HFFc6 (cell line): Measurements from ENCODE around the gene PITX3. TPM values are rescaled to one million over a fixed set of nuclear protein-coding genes. Genes with fewer than 3 reads are reported as not detected.
A peak's percentile ranks its signal among the peaks of the same experiment; 100 is the strongest.
"Not testable (repeated sequence)": the region's sequence is repeated elsewhere in the genome, so short reads cannot be mapped to it uniquely, and the experiment has no call there.

ENCODE experiments used
- DNase-seq: peaks from one replicate; pipeline ENCODE4 v3.0.0-alpha.2; 2018
- H3K27ac Mint-ChIP-seq: 2 replicates; pipeline ENCODE4 v1.8.0; 2020; ENCODE audit warnings: mild to moderate bottlenecking, mixed read lengths
- H3K27me3 Mint-ChIP-seq: 2 replicates; pipeline ENCODE4 v1.8.0; 2021; ENCODE audit warnings: mild to moderate bottlenecking, moderate library complexity, mixed read lengths; ENCODE audit not compliant: insufficient read depth
- H3K36me3 Mint-ChIP-seq: 2 replicates; pipeline ENCODE4 v1.8.0; 2021; ENCODE audit warnings: low read depth, mixed read lengths
- H3K4me1 Mint-ChIP-seq: 2 replicates; pipeline ENCODE4 v1.8.0; 2020; ENCODE audit warnings: low read depth, mixed read lengths
- H3K4me3 Mint-ChIP-seq: 2 replicates; pipeline ENCODE4 v1.8.0; 2020; ENCODE audit warnings: mild to moderate bottlenecking, moderate library complexity, mixed read lengths
- H3K9me3 Mint-ChIP-seq: 2 replicates; pipeline ENCODE4 v1.8.0; 2020; ENCODE audit warnings: mild to moderate bottlenecking, mixed read lengths
- CTCF ChIP-seq: fragments of 200-600 bp; sonication (generic); IDR thresholded peaks from 2 replicates; pipeline ENCODE4 v1.5.0; 2021; ENCODE audit warnings: antibody characterized with exemption, mild to moderate bottlenecking
- total RNA-seq, 6 experiments: library from RNA; stranded (reverse); fragmentation: NEBNext Ultra II Directional; extraction: Animal tissue kit (Norgen Biotek cat#: 25700); gene quantifications; 2 replicates in 1 of 6; 3 replicates in 5 of 6; pipeline ENCODE4 v1.2.3, GENCODE V29; 2021

PITX3 gene
- total RNA-seq, 6 experiments from 2014 or later: 0.14 TPM; not detected in 5

GRCh38 chr10:102220612-102221011, 20.7 kb downstream of the PITX3 start:
- no peaks in the 10 kb centered on the region for H3K9me3 Mint-ChIP-seq
- no peaks in the 10 kb centered on the region for H3K36me3 Mint-ChIP-seq
- no peak for DNase-seq
- H3K27ac Mint-ChIP-seq: no peak overlapping the region
- H3K4me1 Mint-ChIP-seq: peaks cover 20% of the 10 kb centered on the region
- H3K27me3 Mint-ChIP-seq: peaks cover 21% of the 10 kb centered on the region
- TF ChIP-seq CTCF: no peak
- no peak overlapping the region for H3K4me3 Mint-ChIP-seq

GRCh38 chr10:102219370-102219769, 21.9 kb downstream of the PITX3 start:
- Mint-ChIP-seq H3K4me1 (peaks cover 12% of the 10 kb centered on the region), H3K27me3 (peaks cover 22% of the 10 kb centered on the region), H3K36me3 (no peaks in the 10 kb centered on the region), H3K4me3 (no peak overlapping the region), H3K27ac (no peak overlapping the region), H3K9me3 (no peaks in the 10 kb centered on the region)
- no peak for DNase-seq
- no peak for TF ChIP-seq CTCF

DNA sequence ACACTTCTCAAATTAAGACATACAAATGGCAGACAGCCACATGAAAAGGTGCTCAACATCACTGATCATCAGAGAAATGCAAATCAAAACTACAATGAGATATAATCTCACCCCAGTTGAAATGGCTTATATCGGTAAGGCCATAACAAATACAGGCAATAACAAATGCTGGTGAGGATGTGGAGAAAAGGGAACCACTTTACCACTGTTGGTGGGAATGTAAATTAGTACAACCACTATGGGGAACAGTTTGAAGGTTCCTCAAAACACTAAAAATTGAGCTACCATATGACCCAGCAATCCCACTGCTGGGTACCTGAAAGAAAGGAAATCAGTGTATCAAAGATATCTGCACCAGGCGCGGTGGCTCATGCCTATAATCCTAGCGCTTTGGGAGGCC, 27.7 kb downstream of the PITX3 start:
- not testable (repeated sequence) for H3K36me3 Mint-ChIP-seq, H3K4me3 Mint-ChIP-seq, H3K4me1 Mint-ChIP-seq, H3K27ac Mint-ChIP-seq, DNase-seq, H3K9me3 Mint-ChIP-seq, H3K27me3 Mint-ChIP-seq

DNA sequence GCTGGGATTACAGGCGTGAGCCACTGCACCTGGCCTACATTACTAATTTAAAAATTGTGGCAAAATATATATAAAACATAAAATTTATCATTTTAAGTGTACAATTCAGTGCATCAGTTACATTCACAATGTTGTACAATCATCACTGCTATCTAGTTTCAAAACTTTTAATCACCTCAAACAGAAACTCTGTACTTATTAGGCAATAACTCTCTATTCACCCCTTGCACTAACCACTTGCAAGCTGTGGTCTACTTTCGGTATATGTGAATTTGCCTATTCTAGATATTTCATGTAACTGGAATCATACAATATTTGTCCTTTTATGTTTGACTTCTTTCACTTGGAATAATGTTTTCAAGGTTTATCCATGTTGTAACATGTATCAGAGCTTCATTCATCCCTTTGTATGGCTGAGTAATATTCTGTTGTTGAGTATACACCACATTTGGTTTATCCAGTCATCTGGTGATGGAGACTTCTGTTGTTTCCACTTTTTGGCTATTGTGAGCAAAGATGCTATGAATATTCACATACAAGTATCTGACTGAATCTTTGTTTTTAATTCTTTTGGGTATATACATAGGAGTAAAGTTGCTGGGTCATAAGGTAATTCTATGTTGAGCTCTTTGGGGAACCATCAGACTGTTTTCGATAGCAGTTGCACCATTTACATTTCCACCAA, 29.6 kb downstream of the PITX3 start:
- H3K27me3 Mint-ChIP-seq: peaks cover 5% of the 10 kb centered on the region; the same call in 1 of the 2 replicates
- H3K4me3 Mint-ChIP-seq: no peak overlapping the region
- peaks cover 10% of the 10 kb centered on the region for H3K4me1 Mint-ChIP-seq
- H3K36me3 Mint-ChIP-seq: no peaks in the 10 kb centered on the region
- no peak for TF ChIP-seq CTCF
- no peaks in the 10 kb centered on the region for H3K9me3 Mint-ChIP-seq
- H3K27ac Mint-ChIP-seq: no peak overlapping the region
- no peak for DNase-seq

- Mint-ChIP-seq H3K4me3 (no peak overlapping the region), H3K9me3 (no peaks in the 10 kb centered on the region; the same call in 1 of the 2 replicates), H3K4me1 (peaks cover 10% of the 10 kb centered on the region), H3K27ac (no peak overlapping the region), H3K27me3 (peaks cover 4% of the 10 kb centered on the region), H3K36me3 (no peaks in the 10 kb centered on the region)
- DNase-seq: peak; percentile 23
- no peak for TF ChIP-seq CTCF
Observed at GRCh38 chr10:102208311-102209035, 32.8 kb downstream of the PITX3 start.

DNA sequence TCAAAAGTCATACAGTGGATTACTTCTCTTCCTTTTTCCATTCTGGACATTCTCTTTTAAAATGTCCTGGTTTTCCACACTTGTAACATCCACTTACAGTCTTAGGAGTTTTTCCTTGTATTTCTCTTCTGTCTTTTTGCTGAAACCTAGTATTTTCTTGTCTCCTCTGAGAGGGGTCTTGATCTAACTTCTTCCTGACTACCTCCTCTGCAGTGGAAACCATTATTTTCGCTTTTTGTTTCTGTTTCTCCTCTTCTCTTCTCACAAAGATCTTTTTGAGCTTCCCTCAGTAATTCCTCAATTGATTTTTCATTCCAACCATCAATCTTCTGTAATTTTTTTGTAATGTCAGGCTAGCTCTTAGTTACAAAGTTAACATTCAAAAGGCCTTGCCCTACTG, 38.9 kb downstream of the PITX3 start:
- Mint-ChIP-seq H3K27me3 (peaks cover 15% of the 10 kb centered on the region), H3K27ac (no peak overlapping the region), H3K36me3 (no peaks in the 10 kb centered on the region), H3K4me3 (no peak overlapping the region), H3K4me1 (no peaks in the 10 kb centered on the region), H3K9me3 (no peaks in the 10 kb centered on the region; the same call in 1 of the 2 replicates)
- TF ChIP-seq CTCF: no peak
- no peak for DNase-seq
